HUES64 (cell line): Measurements from ENCODE around the gene RECQL.
"Not testable (repeated sequence)": the region's sequence is repeated elsewhere in the genome, so short reads cannot be mapped to it uniquely, and the experiment has no call there.

ENCODE experiments used
- H3K27ac ChIP-seq: 2 replicates; pipeline ENCODE4 v1.7.0; 2013; ENCODE audit warnings: low read depth, low read length, inconsistent platforms
- H3K27me3 ChIP-seq: 2 replicates; pipeline ENCODE4 v1.6.1; 2013; ENCODE audit warnings: mild to moderate bottlenecking, low read length; ENCODE audit not compliant: insufficient read depth
- H3K36me3 ChIP-seq: 2 replicates; pipeline ENCODE4 v1.6.1; 2013; ENCODE audit warnings: mild to moderate bottlenecking, low read length; ENCODE audit not compliant: insufficient read depth
- H3K4me1 ChIP-seq: 2 replicates; pipeline ENCODE4 v1.6.1; 2013; ENCODE audit warnings: mild to moderate bottlenecking, low read length, moderate library complexity; ENCODE audit not compliant: insufficient read depth
- H3K4me3 ChIP-seq: 2 replicates; pipeline ENCODE4 v1.5.1; 2013; ENCODE audit warnings: mild to moderate bottlenecking, low read length, moderate library complexity
- H3K9ac ChIP-seq: 2 replicates; pipeline ENCODE4 v1.6.1; 2013; ENCODE audit warnings: mild to moderate bottlenecking, low read depth, low read length
- H3K9me3 ChIP-seq: 2 replicates; pipeline ENCODE4 v1.6.1; 2013; ENCODE audit warnings: low read depth, low read length; ENCODE audit not compliant: insufficient read depth
- WGBS: fragments of 150-250, 120-280 bp; methylation state at CpG from one replicate; pipeline ENCODE4 v1.1.7; 2013; ENCODE audit warnings: missing lambda C conversion rate; 5-methylcytosine and 5-hydroxymethylcytosine counted together

RECQL gene

GRCh38 chr12:21419009-21419699 lies 82.3 kb downstream of the RECQL start:
- H3K27me3 ChIP-seq, H3K27ac ChIP-seq, H3K36me3 ChIP-seq, H3K9me3 ChIP-seq: not testable (repeated sequence)
- Histone ChIP-seq H3K4me3 (peak overlapping the region; percentile 26; the same call in 1 of the 2 replicates), H3K4me1 (peaks cover 13% of the 10 kb centered on the region), H3K9ac (peak overlapping the region; percentile 61)
- 80% methylated on average over 29 of the region's 30 CpGs for WGBS
